Mesodermal cell (in vitro differentiated cells): ENCODE measurements around the gene NDUFB2.
A peak's percentile ranks its signal among the peaks of the same experiment; 100 is the strongest.
"Not testable (repeated sequence)": the region's sequence is repeated elsewhere in the genome, so short reads cannot be mapped to it uniquely, and the experiment has no call there.

Experiments used
- H3K27ac ChIP-seq: 2 replicates; pipeline ENCODE4 v1.7.0; 2013; ENCODE audit warnings: mild to moderate bottlenecking, low read depth, low read length, moderate library complexity; ENCODE audit not compliant: severe bottlenecking
- H3K36me3 ChIP-seq: 2 replicates; pipeline ENCODE4 v1.7.1; 2013; ENCODE audit warnings: mild to moderate bottlenecking, low read length, moderate library complexity; ENCODE audit not compliant: control insufficient read depth, insufficient read depth
- H3K4me1 ChIP-seq: one replicate; pipeline ENCODE4 v1.7.1; 2013; ENCODE audit warnings: mild to moderate bottlenecking, low read length; ENCODE audit not compliant: insufficient read depth, control insufficient read depth, poor library complexity, severe bottlenecking
- H3K4me3 ChIP-seq: 2 replicates; pipeline ENCODE4 v1.7.0; 2013; ENCODE audit warnings: low read length, control low read depth, mild to moderate bottlenecking; ENCODE audit not compliant: insufficient read depth, poor library complexity, severe bottlenecking; ENCODE audit errors: extremely low read depth
- H3K9me3 ChIP-seq: 2 replicates; pipeline ENCODE4 v1.7.1; 2013; ENCODE audit warnings: mild to moderate bottlenecking, low read length, moderate library complexity; ENCODE audit not compliant: control insufficient read depth
- WGBS, 2 experiments: methylation state at CpG; one replicate each; pipeline ENCODE4 v1.1.5; 2013; ENCODE audit warnings: missing lambda C conversion rate in 2 of 2; ENCODE audit not compliant: insufficient coverage in 2 of 2; 5-methylcytosine and 5-hydroxymethylcytosine counted together

The NDUFB2 gene

DNA sequence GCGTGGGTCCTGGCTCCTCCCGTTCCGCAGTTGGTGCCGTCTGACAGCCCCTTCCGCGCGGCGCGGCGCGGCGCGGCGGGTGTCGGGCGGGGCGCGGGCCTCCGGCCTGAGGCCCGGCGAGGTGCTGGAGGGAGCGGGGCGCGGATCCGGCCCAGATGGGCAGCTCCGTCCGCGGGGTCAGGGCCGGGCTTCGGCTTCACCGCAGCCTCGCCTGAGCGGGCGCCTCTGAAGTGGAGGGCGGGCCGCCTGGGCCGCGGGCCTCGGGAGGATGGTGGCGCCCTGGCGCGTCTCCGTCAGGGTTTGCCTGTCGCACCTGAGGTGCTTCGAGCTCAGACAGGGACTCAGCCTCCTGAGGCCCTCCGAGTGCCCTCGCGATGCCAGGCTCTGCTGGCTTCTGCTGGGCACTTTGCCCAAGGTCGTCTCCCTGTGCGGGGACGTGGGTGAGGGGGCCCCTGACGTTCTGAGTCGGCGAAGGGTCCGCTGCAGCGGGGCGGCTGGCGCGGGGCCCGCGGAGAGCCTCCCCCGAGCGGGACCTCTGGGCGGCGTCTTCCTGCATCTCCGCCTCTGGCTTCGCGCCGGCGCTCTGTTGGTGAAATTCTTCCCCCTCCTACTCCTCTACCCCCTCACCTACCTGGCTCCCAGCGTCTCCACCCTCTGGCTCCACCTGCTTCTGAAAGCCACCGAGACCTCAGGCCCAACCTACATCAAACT lies 23.3 kb upstream of the NDUFB2 start:
- WGBS, 2 experiments = 1% methylated on average over 54 to 59 of the region's 72 CpGs

DNA sequence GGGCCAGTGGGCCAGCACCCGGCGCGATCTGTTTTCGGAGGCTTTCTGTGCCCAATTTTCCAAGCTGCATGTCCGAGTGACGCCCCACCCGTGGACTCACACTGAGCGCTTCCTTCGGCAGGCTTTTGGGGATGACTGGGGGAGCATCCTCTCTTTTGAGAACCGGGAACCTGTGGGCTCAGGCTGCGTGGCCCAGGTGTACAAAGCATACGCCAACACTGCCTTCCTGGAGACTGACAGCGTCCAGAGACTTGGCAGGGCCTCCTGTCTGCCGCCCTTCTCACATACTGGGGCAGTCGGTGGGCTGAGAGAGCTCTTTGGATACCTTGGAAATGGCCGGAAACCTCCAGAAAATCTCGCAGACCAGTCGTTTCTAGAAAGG lies 22.7 kb upstream of the NDUFB2 start:
- H3K9me3 ChIP-seq = no peaks in the 10 kb centered on the region
- H3K4me3 ChIP-seq = peak overlapping the region; percentile 48
- no peaks in the 10 kb centered on the region for H3K4me1 ChIP-seq
- 69 to 80% methylated on average over 15 to 18 of the region's 18 CpGs for WGBS, 2 experiments
- H3K27ac ChIP-seq = no peak overlapping the region
- H3K36me3 ChIP-seq = no peaks in the 10 kb centered on the region

More for the DNA sequence above, 23.3 kb upstream of the NDUFB2 start:
- Histone ChIP-seq H3K36me3 (no peaks in the 10 kb centered on the region), H3K4me1 (no peaks in the 10 kb centered on the region), H3K9me3 (no peaks in the 10 kb centered on the region), H3K27ac (no peak overlapping the region), H3K4me3 (peak overlapping the region; percentile 48)

GRCh38 chr7:140674356-140674800 lies 22.1 kb upstream of the NDUFB2 start:
- Histone ChIP-seq H3K4me3 (no peak overlapping the region), H3K36me3 (no peaks in the 10 kb centered on the region), H3K4me1 (no peaks in the 10 kb centered on the region), H3K27ac (no peak overlapping the region), H3K9me3 (no peaks in the 10 kb centered on the region)
- WGBS, 2 experiments = 94 to 97% methylated on average over 5 of the region's 5 CpGs

GRCh38 chr7:140674899-140675701 lies 21.4 kb upstream of the NDUFB2 start:
- H3K4me3 ChIP-seq = no peak overlapping the region

DNA sequence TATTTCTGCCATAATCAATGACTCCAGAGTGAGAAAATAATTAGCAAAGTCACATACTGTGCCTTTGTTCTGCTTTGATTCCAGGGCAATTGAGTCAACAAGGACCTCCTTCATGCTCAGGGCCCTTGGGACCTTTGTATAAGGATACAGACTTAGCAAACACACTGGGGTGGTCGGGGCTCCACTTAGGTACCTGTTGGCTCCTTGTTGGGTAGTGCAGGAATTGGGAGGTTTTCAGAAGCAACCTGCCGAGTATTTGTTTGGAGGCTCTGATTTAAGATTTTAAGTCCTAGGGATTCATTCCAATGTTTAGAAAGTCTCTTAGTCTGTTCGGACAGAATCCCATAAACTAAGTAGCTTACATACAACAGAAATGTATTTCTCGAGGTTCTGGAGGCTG lies 20.8 kb upstream of the NDUFB2 start:
- H3K9me3 ChIP-seq = no peaks in the 10 kb centered on the region
- 79 to 100% methylated on average over 1 to 2 of the region's 4 CpGs for WGBS, 2 experiments
- H3K27ac ChIP-seq = no peak overlapping the region
- H3K4me3 ChIP-seq = no peak overlapping the region
- peaks cover 2% of the 10 kb centered on the region for H3K36me3 ChIP-seq
- H3K4me1 ChIP-seq = no peaks in the 10 kb centered on the region

More at GRCh38 chr7:140674899-140675701, 21.4 kb upstream of the NDUFB2 start:
- no peak overlapping the region for H3K27ac ChIP-seq
- no peaks in the 10 kb centered on the region for H3K4me1 ChIP-seq
- H3K36me3 ChIP-seq = no peaks in the 10 kb centered on the region
- WGBS, 2 experiments = 66 to 83% methylated on average over 4 to 5 of the region's 8 CpGs
- H3K9me3 ChIP-seq = no peaks in the 10 kb centered on the region

DNA sequence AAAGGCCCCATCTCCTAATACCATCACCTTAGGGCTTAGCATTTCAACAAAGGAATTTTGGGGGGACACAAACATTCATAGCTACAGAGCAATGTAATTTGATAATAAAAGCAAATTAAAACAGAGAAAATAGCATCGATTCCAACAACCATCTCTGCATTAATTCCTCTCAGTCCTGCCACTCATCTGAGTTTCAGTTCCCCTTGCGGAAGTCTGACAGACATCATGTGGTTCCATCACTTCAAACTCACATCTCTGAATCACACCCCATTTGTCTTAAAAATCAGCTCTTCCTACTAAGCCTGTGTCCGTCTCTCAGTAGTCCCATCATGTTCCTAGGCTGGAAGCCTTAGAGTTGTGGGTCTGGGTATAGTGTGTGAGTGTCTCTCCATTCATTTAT lies 20.2 kb upstream of the NDUFB2 start:
- Histone ChIP-seq H3K4me3 (no peak overlapping the region), H3K9me3 (no peaks in the 10 kb centered on the region), H3K27ac (no peak overlapping the region), H3K36me3 (peaks cover 5% of the 10 kb centered on the region), H3K4me1 (no peaks in the 10 kb centered on the region)
- 93 to 100% methylated on average over 2 of the region's 3 CpGs for WGBS, 2 experiments

- 91 to 96% methylated on average over 5 to 10 of the region's 11 CpGs for WGBS, 2 experiments
Measured at GRCh38 chr7:140676956-140677355, 19.6 kb upstream of the NDUFB2 start.

GRCh38 chr7:140677496-140677895 lies 19.0 kb upstream of the NDUFB2 start:
- Histone ChIP-seq H3K27ac (no peak overlapping the region), H3K4me3 (no peak overlapping the region), H3K36me3 (peaks cover 5% of the 10 kb centered on the region), H3K4me1 (no peaks in the 10 kb centered on the region), H3K9me3 (no peaks in the 10 kb centered on the region)
- 85 to 87% methylated on average over 2 to 3 of the region's 3 CpGs for WGBS, 2 experiments

More at GRCh38 chr7:140676956-140677355, 19.6 kb upstream of the NDUFB2 start:
- not testable (repeated sequence) for H3K4me1 ChIP-seq, H3K36me3 ChIP-seq, H3K4me3 ChIP-seq, H3K27ac ChIP-seq, H3K9me3 ChIP-seq

- Histone ChIP-seq H3K27ac (no peak overlapping the region), H3K9me3 (no peaks in the 10 kb centered on the region), H3K4me1 (peaks cover 2% of the 10 kb centered on the region), H3K36me3 (peaks cover 5% of the 10 kb centered on the region), H3K4me3 (no peak overlapping the region)
- 91 to 93% methylated on average over 20 of the region's 20 CpGs for WGBS, 2 experiments
Measured at GRCh38 chr7:140678081-140678815, 18.3 kb upstream of the NDUFB2 start.

- H3K9me3 ChIP-seq = no peaks in the 10 kb centered on the region
- no peak overlapping the region for H3K4me3 ChIP-seq
- H3K27ac ChIP-seq = no peak overlapping the region
- H3K4me1 ChIP-seq = peaks cover 6% of the 10 kb centered on the region
- WGBS, 2 experiments = 87 to 92% methylated on average over 4 to 6 of the region's 7 CpGs
- H3K36me3 ChIP-seq = peaks cover 5% of the 10 kb centered on the region
Measured at GRCh38 chr7:140678816-140679130, 17.7 kb upstream of the NDUFB2 start.
